K562 (cell line): ENCODE results near the gene PRSS27. TPM values are rescaled to one million over a fixed set of nuclear protein-coding genes. Genes with fewer than 3 reads are reported as not detected.

Experiments
- ESRRA ChIP-seq: fragments of 450-650 bp; IDR thresholded peaks from 2 replicates; pipeline ENCODE4 v1.6.1; 2014; ENCODE audit warnings: low read depth, mild to moderate bottlenecking, moderate library complexity, borderline replicate concordance
- ESRRB ChIP-seq: fragments of 250-450 bp; sonication (Bioruptor Pico); IDR thresholded peaks from 2 replicates; pipeline ENCODE4 v1.5.0; 2020; ENCODE audit warnings: mild to moderate bottlenecking, moderate library complexity, borderline replicate concordance
- ETV6 ChIP-seq, 3 experiments: fragments of 150-350 bp in 1 of 3; sonication (generic) in 1 of 3; formaldehyde crosslinking in 1 of 3; IDR thresholded peaks; 2 replicates each; pipeline versions ENCODE4 v1.6.1 to v1.8.0; 2014 to 2022; ENCODE audit warnings: borderline replicate concordance in 2 of 3, low read depth in 2 of 3, antibody characterized with exemption in 1 of 3, low read length in 1 of 3, mild to moderate bottlenecking in 1 of 3, missing genetic modification reagents in 1 of 3
- KDM1A ChIP-seq, 2 experiments: fragments of 450-650 bp; IDR thresholded peaks; 2 replicates each; pipeline ENCODE4 v1.6.1; 2016; ENCODE audit warnings: mild to moderate bottlenecking in 2 of 2
- SRF ChIP-seq, 2 experiments: fragments of 250-450, 450-650 bp in 1 of 2; sonication (Bioruptor Pico) in 1 of 2; sonication (generic) in 1 of 2; formaldehyde crosslinking; IDR thresholded peaks; 2 replicates each; pipeline versions ENCODE4 v1.5.0 to v1.5.1; 2020 to 2022; ENCODE audit warnings: mild to moderate bottlenecking in 1 of 2, missing genetic modification reagents in 1 of 2
- TGIF2 ChIP-seq: sonication (generic); formaldehyde crosslinking; IDR thresholded peaks from 2 replicates; pipeline ENCODE4 v1.8.1; 2022; ENCODE audit warnings: mild to moderate bottlenecking, missing genetic modification reagents, moderate library complexity
- ZNF347 ChIP-seq: fragments of 450-650 bp; formaldehyde crosslinking; IDR thresholded peaks from 2 replicates; pipeline ENCODE4 v1.4.0; 2020; ENCODE audit warnings: low read depth, mild to moderate bottlenecking, moderate library complexity
- ZNF551 ChIP-seq: fragments of 250-450 bp; sonication (Bioruptor Pico); IDR thresholded peaks from 2 replicates; pipeline ENCODE4 v1.5.0; 2021; ENCODE audit warnings: mild to moderate bottlenecking, moderate library complexity
- polyA plus RNA-seq, 8 experiments: library from polyadenylated mRNA; depleted of rRNA in 4 of 8; stranded (reverse) in 5 of 8; unstranded in 3 of 8; fragments of >200 nt; fragmentation: Nextera tagmentation in 2 of 8; fragmentation: Illumina TruSeq in 1 of 8; extraction: Ambion mirVana in 2 of 8; extraction: Trizol in 1 of 8; gene quantifications; 2 replicates each; pipeline versions ENCODE4 v1.2.1 to v1.2.3, GENCODE V29; 2011 to 2014; ENCODE audit warnings: inconsistent platforms in 1 of 8, missing spikeins in 1 of 8
- total RNA-seq, 7 experiments: library from RNA; depleted of rRNA in 6 of 7; stranded (reverse); fragments of >200 nt in 6 of 7; fragmentation: Illumina TruSeq in 2 of 7; extraction: Trizol in 2 of 7; gene quantifications; 2 replicates each; pipeline versions ENCODE4 v1.2.1 to v1.2.3, GENCODE V29; 2011 to 2021; ENCODE audit warnings: low replicate concordance in 1 of 7
- TF ChIP-seq, protein P1 (sequence below): fragments of 250-450 bp; sonication (Bioruptor Pico); IDR thresholded peaks from 2 replicates; pipeline ENCODE4 v1.5.0; 2021
- TF ChIP-seq, protein P2 (sequence below): fragments of 250-450 bp; sonication (Bioruptor Pico); IDR thresholded peaks from 2 replicates; pipeline ENCODE4 v1.6.1; 2021; ENCODE audit warnings: mild to moderate bottlenecking
- TF ChIP-seq, protein P3 (sequence below): fragments of 450-650 bp; IDR thresholded peaks from 2 replicates; pipeline ENCODE4 v1.6.1; 2014; ENCODE audit warnings: low read depth, mild to moderate bottlenecking, moderate library complexity, borderline replicate concordance
- TF ChIP-seq, protein P4 (sequence below): fragments of 250-450 bp; sonication (Bioruptor Pico); IDR thresholded peaks from 2 replicates; pipeline ENCODE4 v1.5.0; 2022; ENCODE audit warnings: mild to moderate bottlenecking
- TF ChIP-seq, protein P5 (sequence below): fragments of 250-450 bp; sonication (Bioruptor Pico); IDR thresholded peaks from 2 replicates; pipeline ENCODE4 v1.5.1; 2021; ENCODE audit warnings: mild to moderate bottlenecking
- TF ChIP-seq, protein P6 (sequence below), 3 experiments: fragments of 200-800 bp in 1 of 3; fragments of 250-450 bp in 1 of 3; fragments of 450-650 bp in 1 of 3; sonication (Bioruptor Pico) in 1 of 3; sonication (Bioruptor generic) in 1 of 3; formaldehyde crosslinking in 1 of 3; IDR thresholded peaks; 2 replicates each; pipeline versions ENCODE4 v1.6.1 to v1.8.0; 2016 to 2022; ENCODE audit warnings: mild to moderate bottlenecking in 2 of 3, missing genetic modification characterization in 2 of 3, missing compliant biosample characterization in 1 of 3, moderate library complexity in 1 of 3

The PRSS27 gene
- total and polyA plus RNA-seq, 9 of the 15 experiments (the other 6 are each of a cell fraction or from before 2014, with no cell fraction given) = 0.09 to 0.20 (median 0.17) TPM; not detected in 5

DNA sequence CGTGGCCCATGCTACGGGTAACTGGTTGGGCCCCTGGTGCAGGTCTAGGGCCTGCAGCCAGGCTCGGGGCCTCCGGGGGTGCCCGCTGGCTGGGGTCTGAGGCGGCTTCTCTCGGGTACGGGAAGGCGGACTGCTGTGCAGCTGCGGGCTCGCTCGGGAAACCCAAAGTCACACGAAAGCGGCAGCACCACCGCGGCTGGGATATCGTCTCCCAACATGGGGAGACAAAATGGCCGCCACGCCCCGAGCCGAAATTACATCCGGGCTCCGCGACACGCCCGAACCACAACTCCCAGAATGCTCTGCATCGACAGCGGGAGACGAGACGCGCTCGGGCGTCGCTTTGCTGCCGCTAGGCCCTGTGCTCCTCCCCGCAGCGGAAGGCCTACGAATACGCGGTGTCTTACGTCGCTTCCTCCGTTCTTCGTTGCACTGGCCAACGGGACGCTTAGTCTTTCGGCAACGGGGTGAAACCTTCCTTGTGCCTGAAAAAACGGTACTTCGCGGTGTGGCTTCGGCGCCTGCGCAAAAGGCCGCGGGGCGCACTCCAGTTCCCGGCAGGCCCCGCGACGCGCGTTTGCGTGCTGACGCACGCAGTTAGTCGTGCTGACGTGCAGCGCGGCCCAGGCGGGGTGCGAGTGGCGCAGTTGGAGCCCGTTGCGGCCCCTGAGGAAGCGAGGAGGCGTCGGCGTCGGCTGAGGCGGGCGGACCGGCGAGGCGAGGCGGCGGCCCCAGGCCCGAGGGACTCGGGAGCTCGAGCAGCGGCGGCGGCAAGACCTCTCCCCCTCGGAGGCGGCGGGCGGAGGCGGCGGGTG, 32.2 kb upstream of the PRSS27 start, which contains the start of gene SRRM2 (continued):
- TF ChIP-seq, protein P1, sequence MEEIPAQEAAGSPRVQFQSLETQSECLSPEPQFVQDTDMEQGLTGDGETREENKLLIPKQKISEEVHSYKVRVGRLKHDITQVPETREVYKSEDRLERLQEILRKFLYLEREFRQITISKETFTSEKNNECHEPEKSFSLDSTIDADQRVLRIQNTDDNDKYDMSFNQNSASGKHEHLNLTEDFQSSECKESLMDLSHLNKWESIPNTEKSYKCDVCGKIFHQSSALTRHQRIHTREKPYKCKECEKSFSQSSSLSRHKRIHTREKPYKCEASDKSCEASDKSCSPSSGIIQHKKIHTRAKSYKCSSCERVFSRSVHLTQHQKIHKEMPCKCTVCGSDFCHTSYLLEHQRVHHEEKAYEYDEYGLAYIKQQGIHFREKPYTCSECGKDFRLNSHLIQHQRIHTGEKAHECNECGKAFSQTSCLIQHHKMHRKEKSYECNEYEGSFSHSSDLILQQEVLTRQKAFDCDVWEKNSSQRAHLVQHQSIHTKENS (CRISPR knock-in tag) = no peak
- TF ChIP-seq ZNF347 (CRISPR knock-in tag) = no peak
- TF ChIP-seq, protein P2, sequence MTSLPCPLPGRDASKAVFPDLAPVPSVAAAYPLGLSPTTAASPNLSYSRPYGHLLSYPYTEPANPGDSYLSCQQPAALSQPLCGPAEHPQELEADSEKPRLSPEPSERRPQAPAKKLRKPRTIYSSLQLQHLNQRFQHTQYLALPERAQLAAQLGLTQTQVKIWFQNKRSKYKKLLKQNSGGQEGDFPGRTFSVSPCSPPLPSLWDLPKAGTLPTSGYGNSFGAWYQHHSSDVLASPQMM (CRISPR knock-in tag) = no peak
- TF ChIP-seq, protein P3, sequence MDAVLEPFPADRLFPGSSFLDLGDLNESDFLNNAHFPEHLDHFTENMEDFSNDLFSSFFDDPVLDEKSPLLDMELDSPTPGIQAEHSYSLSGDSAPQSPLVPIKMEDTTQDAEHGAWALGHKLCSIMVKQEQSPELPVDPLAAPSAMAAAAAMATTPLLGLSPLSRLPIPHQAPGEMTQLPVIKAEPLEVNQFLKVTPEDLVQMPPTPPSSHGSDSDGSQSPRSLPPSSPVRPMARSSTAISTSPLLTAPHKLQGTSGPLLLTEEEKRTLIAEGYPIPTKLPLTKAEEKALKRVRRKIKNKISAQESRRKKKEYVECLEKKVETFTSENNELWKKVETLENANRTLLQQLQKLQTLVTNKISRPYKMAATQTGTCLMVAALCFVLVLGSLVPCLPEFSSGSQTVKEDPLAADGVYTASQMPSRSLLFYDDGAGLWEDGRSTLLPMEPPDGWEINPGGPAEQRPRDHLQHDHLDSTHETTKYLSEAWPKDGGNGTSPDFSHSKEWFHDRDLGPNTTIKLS = peak; percentile 92
- TF ChIP-seq KDM1A (IDR thresholded peaks at IDR 0.05) = no peak
- TF ChIP-seq ESRRA = peak; percentile 63; the same call in 1 of the 2 replicates
- TF ChIP-seq, protein P4, sequence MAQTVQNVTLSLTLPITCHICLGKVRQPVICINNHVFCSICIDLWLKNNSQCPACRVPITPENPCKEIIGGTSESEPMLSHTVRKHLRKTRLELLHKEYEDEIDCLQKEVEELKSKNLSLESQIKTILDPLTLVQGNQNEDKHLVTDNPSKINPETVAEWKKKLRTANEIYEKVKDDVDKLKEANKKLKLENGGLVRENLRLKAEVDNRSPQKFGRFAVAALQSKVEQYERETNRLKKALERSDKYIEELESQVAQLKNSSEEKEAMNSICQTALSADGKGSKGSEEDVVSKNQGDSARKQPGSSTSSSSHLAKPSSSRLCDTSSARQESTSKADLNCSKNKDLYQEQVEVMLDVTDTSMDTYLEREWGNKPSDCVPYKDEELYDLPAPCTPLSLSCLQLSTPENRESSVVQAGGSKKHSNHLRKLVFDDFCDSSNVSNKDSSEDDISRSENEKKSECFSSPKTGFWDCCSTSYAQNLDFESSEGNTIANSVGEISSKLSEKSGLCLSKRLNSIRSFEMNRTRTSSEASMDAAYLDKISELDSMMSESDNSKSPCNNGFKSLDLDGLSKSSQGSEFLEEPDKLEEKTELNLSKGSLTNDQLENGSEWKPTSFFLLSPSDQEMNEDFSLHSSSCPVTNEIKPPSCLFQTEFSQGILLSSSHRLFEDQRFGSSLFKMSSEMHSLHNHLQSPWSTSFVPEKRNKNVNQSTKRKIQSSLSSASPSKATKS (CRISPR knock-in tag) = no peak
- TF ChIP-seq, protein P5, sequence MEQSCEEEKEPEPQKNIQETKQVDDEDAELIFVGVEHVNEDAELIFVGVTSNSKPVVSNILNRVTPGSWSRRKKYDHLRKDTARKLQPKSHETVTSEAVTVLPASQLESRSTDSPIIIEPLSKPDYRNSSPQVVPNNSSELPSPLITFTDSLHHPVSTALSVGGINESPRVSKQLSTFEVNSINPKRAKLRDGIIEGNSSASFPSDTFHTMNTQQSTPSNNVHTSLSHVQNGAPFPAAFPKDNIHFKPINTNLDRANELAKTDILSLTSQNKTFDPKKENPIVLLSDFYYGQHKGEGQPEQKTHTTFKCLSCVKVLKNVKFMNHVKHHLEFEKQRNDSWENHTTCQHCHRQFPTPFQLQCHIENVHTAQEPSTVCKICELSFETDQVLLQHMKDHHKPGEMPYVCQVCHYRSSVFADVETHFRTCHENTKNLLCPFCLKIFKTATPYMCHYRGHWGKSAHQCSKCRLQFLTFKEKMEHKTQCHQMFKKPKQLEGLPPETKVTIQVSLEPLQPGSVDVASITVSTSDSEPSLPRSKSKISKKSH (CRISPR knock-in tag) = no peak
- no peak for TF ChIP-seq ESRRB
- TF ChIP-seq ETV6 (IDR thresholded peaks at IDR 0.05; ENCODE audit: borderline replicate concordance in 1 of 2, low read depth in 2 of 2, low read length in 1 of 2) = no peak
- TF ChIP-seq ETV6 (CRISPR knock-in tag; IDR thresholded peaks at IDR 0.05; ENCODE audit: borderline replicate concordance) = no peak
- no peak for TF ChIP-seq ZNF551 (CRISPR knock-in tag)
- TF ChIP-seq, protein P6, sequence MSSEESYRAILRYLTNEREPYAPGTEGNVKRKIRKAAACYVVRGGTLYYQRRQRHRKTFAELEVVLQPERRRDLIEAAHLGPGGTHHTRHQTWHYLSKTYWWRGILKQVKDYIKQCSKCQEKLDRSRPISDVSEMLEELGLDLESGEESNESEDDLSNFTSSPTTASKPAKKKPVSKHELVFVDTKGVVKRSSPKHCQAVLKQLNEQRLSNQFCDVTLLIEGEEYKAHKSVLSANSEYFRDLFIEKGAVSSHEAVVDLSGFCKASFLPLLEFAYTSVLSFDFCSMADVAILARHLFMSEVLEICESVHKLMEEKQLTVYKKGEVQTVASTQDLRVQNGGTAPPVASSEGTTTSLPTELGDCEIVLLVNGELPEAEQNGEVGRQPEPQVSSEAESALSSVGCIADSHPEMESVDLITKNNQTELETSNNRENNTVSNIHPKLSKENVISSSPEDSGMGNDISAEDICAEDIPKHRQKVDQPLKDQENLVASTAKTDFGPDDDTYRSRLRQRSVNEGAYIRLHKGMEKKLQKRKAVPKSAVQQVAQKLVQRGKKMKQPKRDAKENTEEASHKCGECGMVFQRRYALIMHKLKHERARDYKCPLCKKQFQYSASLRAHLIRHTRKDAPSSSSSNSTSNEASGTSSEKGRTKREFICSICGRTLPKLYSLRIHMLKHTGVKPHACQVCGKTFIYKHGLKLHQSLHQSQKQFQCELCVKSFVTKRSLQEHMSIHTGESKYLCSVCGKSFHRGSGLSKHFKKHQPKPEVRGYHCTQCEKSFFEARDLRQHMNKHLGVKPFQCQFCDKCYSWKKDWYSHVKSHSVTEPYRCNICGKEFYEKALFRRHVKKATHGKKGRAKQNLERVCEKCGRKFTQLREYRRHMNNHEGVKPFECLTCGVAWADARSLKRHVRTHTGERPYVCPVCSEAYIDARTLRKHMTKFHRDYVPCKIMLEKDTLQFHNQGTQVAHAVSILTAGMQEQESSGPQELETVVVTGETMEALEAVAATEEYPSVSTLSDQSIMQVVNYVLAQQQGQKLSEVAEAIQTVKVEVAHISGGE (CRISPR knock-in tag; IDR thresholded peaks at IDR 0.05) = peak in 1 of 3 experiments; percentile 88; a peak in 2 of 6 replicates
- TF ChIP-seq TGIF2 = no peak
- TF ChIP-seq SRF (CRISPR knock-in tag; IDR thresholded peaks at IDR 0.05) = no peak; a peak in 1 of 4 replicates
